ENCODE measurements around the gene PTOV1.
"Not testable (repeated sequence)": the region's sequence is repeated elsewhere in the genome, so short reads cannot be mapped to it uniquely, and the experiment has no call there.

PTOV1 gene

DNA sequence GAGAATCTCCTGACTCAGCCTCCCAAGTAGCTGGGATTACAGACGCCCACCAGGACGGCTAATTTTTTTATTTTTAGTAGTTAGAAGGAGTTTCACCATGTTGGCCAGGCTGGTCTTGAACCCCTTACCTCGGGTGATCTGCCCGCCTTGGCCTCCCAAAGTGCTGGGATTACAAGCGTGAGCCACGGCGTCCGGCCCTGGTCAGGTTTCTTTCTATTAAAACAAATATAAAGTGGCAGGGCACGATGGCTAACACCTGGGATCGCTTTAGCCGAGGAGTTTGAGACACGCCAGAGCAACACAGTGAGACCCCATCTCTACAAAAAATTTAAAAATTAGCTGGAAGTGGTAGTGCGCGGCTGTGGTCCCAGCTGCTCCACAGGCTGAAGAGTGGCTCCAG, 34.4 kb upstream of the PTOV1 start:
- no peak for DNase-seq (ENCODE audit: low spot score)
- ChIA-PET CTCF (no interaction called here), POLR2A (ENCODE audit: low non-redundant PET) (no interaction called here)
- TF ChIP-seq, protein P1, sequence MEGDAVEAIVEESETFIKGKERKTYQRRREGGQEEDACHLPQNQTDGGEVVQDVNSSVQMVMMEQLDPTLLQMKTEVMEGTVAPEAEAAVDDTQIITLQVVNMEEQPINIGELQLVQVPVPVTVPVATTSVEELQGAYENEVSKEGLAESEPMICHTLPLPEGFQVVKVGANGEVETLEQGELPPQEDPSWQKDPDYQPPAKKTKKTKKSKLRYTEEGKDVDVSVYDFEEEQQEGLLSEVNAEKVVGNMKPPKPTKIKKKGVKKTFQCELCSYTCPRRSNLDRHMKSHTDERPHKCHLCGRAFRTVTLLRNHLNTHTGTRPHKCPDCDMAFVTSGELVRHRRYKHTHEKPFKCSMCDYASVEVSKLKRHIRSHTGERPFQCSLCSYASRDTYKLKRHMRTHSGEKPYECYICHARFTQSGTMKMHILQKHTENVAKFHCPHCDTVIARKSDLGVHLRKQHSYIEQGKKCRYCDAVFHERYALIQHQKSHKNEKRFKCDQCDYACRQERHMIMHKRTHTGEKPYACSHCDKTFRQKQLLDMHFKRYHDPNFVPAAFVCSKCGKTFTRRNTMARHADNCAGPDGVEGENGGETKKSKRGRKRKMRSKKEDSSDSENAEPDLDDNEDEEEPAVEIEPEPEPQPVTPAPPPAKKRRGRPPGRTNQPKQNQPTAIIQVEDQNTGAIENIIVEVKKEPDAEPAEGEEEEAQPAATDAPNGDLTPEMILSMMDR (conservative IDR thresholded peaks at IDR 0.05; ENCODE audit: low read depth): no peak
- H3K27ac ChIP-seq: peak overlapping the region; percentile 97

DNA sequence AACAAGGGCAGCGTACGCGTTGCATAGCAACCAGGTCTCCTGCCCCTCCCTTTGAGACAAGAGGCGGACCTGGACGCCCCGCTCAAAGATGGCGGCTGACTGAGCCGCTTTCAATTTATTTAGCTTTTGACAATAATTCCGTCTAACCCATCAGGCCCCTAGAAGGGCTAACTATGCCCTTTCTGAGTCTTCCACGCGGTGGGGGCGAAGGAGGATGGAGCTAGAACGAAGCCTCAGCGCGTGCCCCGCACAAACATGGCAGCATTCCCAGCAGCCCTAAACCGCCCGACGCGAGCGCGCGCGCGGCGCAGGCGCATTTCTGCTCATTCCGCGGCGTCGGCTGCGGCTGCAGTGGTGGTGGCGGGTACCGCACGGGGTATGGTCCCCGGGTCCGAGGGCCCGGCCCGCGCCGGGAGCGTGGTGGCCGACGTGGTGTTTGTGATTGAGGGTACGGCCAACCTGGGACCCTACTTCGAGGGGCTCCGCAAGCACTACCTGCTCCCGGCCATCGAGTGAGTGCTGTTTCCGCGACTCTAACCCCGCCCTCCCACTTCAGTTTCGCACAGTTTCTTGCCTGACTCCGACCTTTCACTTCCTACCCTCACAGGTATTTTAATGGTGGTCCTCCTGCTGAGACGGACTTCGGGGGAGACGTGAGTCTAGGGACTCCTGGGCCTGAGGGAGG, 32.9 kb upstream of the PTOV1 start, which contains the start of gene MED25:
Gene MED25 (plus strand): TSS at position 326 of the 685 bp plus-strand sequence. CDS start 53 bp downstream, at position 379.
- TF ChIP-seq, protein P1 (conservative IDR thresholded peaks at IDR 0.05; ENCODE audit: low read depth): no peak
- DNase-seq (ENCODE audit: low spot score): peak; percentile 82
- POLR2A ChIA-PET (ENCODE audit: low non-redundant PET): interaction anchor here (0.8 kb wide), 1 partner anchor 21 kb away, joined by 10 read pairs; no protein-coding TSS in a partner anchor
- CTCF ChIA-PET: no interaction called here
- peak within 1 kb of the TSS; percentile 97 for H3K27ac ChIP-seq

DNA sequence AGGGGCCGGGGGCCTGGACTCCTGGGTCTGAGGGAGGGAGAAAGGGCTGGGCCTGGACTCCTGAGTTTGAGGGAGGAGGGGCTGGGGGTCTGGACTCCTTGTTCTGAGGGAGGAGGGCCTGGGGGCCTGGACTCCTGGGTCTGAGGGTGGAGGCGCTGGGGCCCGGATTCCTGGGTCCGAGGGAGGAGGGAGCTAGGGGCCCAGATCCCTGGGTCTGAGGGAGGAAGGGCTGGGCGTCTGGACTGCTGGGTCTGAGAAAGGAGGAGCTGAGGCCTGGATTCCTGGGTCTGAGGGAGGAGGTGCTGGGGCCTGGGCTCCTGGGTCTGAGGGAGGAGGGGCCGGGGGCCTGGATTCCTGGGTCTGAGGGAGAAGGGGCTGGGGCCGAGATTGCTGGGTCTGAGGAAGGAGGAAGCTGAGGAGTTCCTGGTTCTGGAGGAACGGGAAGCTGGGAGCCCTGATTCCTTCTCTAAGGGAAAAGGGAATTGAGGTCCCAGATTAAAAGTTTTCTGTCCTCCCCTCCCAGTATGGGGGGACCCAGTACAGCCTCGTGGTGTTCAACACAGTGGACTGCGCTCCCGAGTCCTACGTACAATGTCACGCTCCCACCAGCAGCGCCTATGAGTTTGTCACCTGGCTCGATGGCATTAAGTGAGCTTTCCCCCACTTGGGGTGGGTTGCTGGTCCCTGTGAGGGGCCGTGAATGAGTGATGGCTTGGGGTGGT, 32.1 kb upstream of the PTOV1 start:
- POLR2A ChIA-PET (ENCODE audit: low non-redundant PET): interaction anchor here (0.6 to 0.8 kb wide), 2 partner anchors 20 to 30 kb away, joined by 3 to 10 read pairs; no protein-coding TSS in a partner anchor
- peak overlapping the region; percentile 97 for H3K27ac ChIP-seq
- CTCF ChIA-PET: interaction anchor here (0.6 to 0.7 kb wide), 2 partner anchors 25 to 119 kb away, joined by 3 read pairs; no protein-coding TSS in a partner anchor
- TF ChIP-seq, protein P1 (conservative IDR thresholded peaks at IDR 0.05; ENCODE audit: low read depth): no peak
- DNase-seq (ENCODE audit: low spot score): no peak

DNA sequence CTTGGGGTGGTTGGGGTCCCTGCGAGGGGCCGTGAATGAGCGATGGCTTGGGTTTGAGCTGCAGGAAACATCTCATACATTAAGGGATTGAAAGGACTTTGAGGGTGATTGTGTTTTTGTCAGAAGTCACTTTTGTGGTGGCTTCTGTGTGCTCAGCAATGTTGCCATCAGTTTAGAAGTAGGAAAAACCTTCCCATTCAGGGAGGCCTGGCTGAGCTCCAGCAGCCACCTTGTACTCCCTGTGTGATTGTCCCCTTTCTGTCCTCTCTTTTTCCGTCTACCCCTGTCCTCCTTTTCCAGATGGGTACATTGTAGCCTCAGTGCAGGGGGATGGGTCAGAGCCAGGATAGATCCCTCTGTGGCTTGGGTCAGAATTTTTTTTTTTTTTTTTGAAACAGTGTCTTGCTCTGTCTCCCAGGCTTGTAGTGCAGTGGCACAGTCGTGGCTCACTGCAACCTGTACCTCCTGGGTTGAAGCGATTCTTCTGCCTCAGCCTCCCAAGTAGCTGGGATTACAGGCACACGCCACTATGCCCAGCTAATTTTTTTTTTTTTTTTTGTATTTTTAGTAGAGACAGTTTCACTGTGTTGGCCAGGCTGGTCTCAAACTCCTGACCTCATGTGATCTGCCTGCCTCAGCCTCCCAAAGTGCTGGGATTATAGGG, 31.4 kb upstream of the PTOV1 start:
- not testable (repeated sequence) for DNase-seq (ENCODE audit: low spot score)
- ChIA-PET POLR2A (ENCODE audit: low non-redundant PET) (interaction anchor here (0.6 kb wide), 1 partner anchor 17 kb away, joined by 3 read pairs; no protein-coding TSS in a partner anchor), CTCF (interaction anchor here (0.6 to 0.7 kb wide), 3 partner anchors 25 to 442 kb away, joined by 3 read pairs; no protein-coding TSS in a partner anchor)
- peak overlapping the region; percentile 97 for H3K27ac ChIP-seq

DNA sequence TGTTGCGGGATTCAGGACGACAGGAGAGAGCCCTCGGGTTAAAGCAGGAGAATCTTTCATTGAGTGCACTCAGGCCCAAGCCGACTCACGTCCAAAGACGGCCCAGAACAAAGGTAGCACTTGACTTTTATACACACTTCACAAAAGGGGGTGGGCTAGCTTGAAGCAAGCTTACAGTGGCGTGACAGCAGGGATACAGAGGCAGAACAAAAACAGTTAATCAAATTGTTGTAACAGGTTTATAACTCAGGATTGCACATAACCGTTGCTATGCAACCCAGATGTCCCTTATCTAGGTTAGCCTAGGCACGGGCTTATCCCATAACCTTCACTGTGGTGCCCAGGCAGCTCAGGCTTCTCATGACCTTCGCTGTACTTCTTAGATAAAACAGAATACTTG, 30.8 kb upstream of the PTOV1 start:
- POLR2A ChIA-PET (ENCODE audit: low non-redundant PET): interaction anchor here (0.6 kb wide), 1 partner anchor 18 kb away, joined by 3 read pairs; no protein-coding TSS in a partner anchor
- DNase-seq (ENCODE audit: low spot score): no peak
- H3K27ac ChIP-seq: peak overlapping the region; percentile 97
- CTCF ChIA-PET: interaction anchor here (0.6 kb wide), 2 partner anchors 10 to 443 kb away, joined by 3 read pairs; no protein-coding TSS in a partner anchor
- TF ChIP-seq, protein P1 (conservative IDR thresholded peaks at IDR 0.05; ENCODE audit: low read depth): no peak

DNA sequence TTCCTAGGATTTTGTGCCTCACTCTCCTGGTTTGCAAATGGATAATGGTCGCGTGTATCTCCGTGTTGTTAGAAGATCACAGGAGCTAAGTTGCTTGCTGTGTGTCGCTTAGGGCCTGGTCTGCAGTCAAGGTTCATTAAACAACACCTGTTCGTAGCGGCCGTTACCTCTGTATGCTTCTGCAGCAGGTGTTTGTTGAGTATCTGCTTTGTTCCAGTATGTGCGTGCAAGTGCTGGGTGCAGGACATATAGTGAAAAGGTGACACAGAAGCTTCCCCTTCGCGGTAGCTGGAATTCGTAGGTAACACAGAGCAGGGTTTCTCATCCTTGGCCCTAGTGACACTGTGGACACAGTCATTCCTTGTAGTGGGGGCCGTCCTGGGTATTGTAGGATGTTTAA, 27.5 kb upstream of the PTOV1 start:
- H3K27ac ChIP-seq: no peak overlapping the region
- DNase-seq (ENCODE audit: low spot score): no peak
- POLR2A ChIA-PET (ENCODE audit: low non-redundant PET): no interaction called here
- CTCF ChIA-PET: no interaction called here
- TF ChIP-seq, protein P1 (conservative IDR thresholded peaks at IDR 0.05; ENCODE audit: low read depth): no peak
